ENCODE results near the gene CEP295NL.

CEP295NL gene

DNA sequence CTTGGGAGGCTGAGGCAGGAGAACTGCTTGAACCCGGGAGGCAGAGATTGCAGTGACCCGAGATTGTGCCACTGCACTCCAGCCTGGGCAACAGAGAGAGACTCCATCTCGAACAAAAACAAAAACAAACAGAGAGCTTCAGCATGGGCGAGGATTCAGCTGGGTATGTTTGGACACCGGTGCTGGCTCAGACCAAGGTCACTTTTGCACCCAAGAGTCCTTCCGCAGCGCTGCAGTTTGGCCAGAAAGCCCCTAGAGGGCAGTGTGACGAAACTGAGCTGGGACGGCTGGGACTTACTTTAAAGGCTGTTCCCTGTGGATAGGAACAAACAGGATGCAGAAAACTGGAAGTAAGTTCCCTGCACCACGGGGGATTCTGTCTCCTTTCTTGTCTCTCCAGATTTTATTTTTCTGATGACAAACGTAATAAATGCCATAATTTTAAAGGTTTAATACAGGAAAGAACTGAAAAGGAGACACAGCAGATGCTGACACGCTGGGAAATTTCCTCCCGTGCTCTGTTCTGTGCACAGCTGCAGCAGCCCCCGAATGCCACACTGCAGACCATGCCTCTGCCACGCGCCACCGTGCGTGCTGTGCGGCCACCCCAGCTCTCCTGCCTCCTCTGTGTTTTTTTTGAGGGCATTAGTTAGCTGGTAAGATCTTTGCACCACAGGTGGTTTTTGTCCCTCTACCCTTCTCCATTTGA lies 37.2 kb downstream of the CEP295NL start:
- peak; percentile 25 to 47 for DNase-seq (ENCODE audit: low read depth in 2 of 2)

DNA sequence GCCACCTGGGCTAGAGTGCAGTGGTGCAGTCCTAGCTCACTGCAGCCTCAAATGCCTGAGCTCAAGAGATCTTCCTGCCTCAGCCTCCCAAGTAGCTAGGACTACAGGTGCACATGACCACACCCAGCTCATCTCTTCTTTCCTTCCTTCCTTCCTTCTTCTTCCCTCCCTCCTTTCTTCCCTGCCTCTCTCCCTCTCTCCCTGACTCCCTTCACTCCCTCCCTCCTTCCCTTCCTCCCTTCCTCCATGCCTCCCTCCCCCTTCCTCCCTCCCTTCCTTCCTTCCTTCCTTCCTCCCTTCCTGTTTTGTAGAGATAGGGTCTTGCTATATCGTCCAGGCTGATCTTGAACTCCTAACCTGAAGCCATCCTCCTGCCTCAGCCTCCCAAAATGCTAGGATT lies 38.9 kb downstream of the CEP295NL start:
- no peak for DNase-seq (ENCODE audit: low read depth in 2 of 2)

DNA sequence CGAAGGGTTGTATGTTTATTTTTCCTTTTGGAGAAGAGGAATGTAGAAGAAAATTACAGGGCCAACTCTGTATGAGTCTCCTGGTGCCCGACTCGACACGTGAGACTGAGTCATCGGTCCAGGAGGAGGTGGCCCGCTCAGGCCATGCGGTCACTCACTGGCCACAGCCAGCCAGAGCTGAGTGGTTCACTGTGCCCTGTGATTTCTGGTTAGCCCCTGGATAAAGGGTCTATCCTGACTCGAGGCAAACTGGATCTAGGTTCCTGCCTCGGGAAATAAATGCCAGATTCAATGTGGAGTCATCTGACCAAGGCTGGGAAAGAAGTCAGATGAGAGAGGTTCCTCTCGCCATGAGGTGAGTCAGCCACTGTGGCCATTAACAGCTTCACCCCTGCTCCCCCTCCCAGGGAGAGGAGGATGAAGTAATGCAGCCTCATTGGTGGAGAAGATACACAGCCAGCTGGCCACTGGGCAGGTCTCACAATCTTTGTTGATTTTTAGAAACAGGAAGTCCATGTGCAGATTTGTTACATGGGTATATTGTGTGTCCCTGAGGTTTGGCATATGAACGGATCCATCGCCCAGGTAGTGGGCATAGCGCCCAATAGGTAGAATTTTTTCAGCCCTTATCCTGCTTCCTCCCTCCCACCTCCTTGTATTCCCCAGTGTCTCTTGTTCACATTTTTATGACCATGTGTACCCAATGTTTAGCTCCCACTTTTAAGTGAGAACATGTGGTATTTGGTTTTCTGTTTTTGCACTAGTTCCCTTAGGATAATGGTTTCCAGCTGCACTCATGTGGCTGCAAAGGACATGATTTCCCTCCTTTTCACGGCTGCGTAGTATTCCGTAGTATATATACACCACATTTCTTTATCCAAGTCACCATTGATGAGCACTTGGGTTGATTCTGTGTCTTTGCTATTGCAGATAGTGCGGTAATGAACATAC lies 40.7 kb downstream of the CEP295NL start:
- DNase-seq (ENCODE audit: low read depth in 2 of 2), result no peak

DNA sequence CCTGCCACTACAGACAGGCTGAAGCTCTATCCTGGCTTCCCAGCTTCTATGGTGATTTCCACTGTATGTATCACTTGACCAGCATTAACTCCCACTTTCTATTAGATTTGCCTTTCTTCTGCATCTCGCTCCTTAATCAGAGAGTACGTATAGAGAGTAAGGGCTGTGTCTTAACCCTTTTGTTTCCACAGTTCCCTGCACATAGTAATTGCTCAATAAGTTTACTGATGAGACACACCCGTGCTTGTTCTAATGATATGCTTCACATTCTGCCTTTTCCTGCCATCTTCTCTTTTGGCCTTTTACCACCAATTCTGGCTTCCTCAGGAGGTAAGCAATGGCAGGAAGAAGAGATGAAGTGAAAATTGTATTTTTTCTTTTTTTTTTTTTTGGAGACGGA lies 41.8 kb downstream of the CEP295NL start:
- DNase-seq (ENCODE audit: low read depth in 2 of 2), result no peak

DNA sequence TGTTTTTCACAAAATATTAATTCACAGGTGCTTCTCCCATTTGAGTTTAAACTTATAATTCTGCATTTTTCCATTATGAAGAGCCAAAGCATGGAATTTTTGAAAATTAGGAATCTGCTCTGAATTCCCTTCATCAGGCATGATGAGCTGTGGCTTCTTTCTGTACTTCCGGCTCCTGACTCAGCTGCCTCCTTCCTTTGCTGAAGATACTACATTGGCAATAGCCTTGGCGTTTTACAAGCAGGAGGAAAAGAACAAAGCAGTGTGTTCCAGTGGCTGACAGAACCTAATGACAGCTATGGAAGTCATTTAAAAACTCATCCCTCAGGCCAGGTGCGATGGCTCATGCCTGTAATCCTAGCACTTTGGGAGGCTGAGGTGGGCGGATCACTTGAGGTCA lies 44.0 kb downstream of the CEP295NL start:
- DNase-seq (ENCODE audit: low read depth in 2 of 2), result no peak

DNA sequence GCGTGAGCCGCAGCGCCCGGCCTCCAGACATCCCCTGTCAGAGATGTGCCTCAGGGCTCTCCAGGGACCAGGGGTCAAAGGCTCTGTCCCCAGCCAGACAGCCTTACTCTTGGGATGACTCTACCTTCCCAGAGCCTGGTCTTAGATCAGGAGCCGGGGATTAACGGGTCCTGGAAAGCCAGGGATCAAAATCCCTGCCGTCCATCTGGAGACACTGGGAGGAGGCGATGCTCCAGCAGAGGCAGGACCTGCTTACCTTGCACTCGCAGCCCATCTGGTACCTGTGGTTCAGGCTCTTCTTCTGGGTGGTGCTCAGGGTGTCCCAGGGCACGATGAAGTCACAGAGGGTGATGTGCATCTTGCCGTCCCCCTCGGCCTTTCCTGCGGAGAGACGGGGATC lies 45.7 kb downstream of the CEP295NL start:
- no peak for DNase-seq (ENCODE audit: low read depth in 2 of 2)

DNA sequence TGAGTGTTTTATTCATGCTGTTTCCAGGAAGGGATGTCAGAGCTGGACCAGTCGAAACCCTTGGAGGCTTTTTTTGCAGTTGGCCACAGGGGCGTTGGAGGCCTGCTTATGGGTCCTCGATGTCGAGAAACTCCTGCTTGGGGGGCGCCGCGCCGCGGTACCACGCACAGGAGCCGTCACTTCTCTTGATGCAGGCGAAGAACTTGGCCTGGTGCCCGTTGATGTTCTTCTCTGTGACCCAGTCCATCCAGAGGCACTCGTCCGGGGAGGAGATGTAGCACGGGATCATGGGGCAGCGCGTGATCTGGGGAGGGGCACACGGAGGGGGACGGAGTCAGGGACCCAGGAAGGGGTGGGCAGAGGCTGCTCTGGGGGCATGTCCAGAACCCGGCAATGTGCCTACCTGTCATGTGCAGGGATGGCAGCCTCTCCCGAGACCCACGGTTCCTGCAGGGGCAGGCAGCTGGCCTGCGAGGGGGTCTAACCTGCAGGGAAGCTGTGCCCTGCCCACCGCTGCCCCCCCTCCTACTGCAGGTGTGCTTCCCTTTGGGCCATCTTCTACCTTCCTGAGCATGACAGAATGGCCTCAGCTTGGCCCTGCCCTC lies 47.3 kb downstream of the CEP295NL start:
- no peak for DNase-seq (ENCODE audit: low read depth in 2 of 2)

DNA sequence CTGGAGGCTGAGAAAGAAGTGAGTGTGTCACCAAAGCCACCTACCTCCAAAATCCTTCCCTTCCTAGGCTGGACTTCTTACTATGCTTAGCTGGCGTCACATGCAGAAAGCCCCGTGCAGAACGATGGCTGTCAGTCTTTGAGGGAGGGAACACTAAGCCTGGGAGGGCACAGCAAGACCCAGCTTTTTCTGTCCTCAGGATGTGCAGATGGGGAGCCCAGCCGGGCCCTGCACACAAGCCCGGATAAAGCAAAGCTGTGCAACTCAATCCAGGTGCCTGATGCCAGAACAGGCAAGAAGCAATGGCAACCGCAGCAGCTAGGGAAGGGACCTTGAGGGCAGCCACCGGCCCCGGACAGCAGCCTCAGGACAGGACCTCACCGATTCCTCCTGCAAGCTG lies 48.5 kb downstream of the CEP295NL start:
- no peak for DNase-seq (ENCODE audit: low read depth in 2 of 2)

DNA sequence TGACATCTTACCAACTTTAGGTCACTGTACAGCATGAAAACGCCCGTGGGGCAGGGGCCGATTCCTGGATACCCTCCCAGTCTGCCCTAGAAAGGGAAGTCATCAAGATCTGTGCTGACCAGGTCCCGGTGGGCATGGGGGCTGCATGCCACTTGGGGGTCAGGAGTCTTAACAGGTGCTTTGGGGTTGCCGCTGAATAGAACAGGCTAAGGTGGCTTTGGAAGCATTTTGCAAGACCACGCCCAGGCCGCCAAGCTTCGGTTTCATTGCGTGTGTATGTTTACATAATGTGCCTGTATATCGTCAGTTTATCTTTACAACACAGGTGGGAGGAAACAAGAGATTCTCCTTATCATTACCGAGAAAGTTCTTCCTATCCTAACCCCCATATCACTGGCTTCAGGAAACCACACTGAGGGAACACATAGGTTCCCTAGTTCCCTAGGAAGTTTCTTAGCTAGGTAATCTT lies 49.0 kb downstream of the CEP295NL start:
- DNase-seq (ENCODE audit: low read depth in 2 of 2), result no peak

DNA sequence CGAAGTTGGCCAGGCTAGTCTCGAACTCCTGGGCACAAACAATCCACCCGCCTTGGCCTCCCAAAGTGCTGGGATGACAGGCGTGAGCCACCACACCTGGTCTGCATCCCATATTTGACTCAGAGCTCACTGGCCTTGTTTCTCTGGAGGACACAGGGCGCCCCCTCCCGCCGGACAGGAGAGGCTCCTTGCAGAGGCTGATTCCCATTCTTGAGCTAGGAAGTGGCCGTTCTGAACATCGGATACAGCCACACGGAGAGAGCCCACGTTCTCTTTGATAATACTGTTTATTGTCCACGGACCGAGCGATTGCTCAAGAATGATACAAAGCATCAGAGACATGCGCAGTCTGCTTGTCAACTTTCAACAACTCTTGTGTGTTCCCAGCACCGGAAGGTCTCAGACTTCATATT lies 50.3 kb downstream of the CEP295NL start:
- no peak for DNase-seq (ENCODE audit: low read depth in 2 of 2)

DNA sequence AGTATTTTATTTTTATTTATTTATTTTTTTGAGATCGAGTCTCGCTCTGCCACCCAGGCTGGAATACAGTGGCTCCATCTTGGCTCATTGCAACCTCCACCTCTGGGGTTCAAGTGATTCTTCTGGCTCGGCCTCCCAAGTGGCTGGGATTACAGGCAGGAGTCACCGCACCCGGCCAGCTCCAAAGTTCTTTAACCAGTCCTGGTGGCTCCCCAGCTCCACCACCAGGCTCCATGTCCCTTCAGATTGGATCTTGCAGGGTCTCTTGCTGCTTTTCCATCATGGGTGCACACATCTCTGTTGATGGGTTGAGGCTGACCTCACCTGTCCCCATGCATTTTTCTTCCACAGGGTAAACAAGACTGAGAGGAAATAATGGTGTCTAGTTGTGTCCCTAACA lies 54.0 kb downstream of the CEP295NL start:
- no peak for DNase-seq (ENCODE audit: low read depth in 2 of 2)

DNA sequence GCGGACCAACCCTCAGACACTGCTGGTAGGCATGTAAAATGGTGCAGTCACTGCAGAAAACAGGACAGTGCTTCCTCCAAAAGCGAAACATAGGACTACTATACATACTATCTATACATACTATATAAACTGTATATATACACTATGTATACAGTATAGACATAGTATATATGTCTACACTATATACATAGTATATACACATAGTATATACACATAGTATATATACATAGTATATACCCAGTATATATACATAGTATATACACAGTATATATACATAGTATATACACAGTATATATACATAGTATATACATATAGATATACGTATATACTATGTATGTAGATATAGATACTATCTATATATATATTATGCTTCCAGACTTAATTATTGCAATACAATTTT lies 55.9 kb downstream of the CEP295NL start:
- DNase-seq (ENCODE audit: low read depth in 2 of 2), result no peak

DNA sequence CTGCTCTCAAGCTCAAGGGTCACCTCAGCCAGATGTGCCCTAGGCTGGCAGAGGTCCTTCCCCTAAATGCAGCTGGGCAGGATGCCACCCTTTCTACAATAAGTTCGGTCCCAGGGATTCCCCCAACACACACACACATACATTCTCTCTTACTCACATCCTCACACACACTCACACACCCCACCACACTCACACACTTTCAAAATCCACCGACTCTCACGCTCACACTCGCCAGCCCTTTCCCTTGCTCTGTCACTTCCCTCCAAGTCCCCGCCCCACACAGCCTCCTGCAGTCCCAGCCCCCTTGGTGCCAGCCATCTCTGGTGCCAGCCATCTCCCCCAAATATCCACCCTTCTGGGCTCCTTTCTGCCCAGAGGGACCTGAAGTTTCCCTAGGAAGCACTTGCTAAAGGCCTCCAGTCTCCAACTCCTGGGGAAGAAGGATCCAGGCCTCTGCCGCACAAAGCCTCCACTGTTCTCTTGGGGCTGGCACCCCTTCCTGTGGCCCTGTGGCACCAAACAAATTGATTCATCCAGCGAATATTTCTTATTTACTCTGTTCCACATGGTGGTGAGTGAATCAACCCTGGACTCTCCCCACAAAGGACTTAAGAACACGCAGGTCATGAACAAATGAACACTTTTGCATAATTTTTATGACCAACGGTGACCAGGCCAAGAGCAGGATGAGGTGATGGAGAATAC lies 58.5 kb downstream of the CEP295NL start:
- no peak for DNase-seq (ENCODE audit: low read depth in 2 of 2)

DNA sequence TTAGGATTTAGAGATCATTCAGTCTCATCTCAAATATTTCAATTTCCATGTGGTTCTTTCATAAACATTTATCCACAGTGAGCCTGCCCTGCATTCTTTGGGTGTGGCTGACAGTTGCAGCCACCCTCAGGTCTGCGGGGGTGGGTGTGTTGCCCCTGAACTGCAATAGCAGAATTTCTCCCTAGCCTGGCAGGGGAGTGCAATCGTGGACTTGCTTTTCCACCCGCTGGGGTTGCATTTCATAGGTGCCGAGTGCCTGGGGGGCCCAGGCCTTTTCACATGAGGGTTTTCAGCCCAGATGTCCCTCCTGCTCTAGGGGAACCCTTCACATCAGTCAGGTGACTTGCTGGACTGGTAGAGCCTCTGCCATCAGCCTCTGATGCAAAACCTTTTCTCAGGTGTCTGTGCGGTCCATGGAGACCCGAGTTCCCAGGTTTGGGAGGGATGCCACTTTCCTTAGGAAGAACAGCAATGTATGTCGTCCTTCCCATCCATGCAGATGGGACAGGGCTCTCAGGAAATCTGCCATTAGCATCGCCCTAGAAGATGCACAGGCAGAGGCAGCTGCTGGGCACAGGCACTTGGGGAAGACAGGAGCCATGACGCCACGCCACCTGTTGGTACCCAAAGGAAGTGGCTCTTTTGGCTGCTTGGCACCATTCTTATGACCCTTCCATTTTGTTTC lies 60.0 kb downstream of the CEP295NL start:
- peak in 1 of 2 donors; percentile 49 for DNase-seq (ENCODE audit: low read depth in 2 of 2)

DNA sequence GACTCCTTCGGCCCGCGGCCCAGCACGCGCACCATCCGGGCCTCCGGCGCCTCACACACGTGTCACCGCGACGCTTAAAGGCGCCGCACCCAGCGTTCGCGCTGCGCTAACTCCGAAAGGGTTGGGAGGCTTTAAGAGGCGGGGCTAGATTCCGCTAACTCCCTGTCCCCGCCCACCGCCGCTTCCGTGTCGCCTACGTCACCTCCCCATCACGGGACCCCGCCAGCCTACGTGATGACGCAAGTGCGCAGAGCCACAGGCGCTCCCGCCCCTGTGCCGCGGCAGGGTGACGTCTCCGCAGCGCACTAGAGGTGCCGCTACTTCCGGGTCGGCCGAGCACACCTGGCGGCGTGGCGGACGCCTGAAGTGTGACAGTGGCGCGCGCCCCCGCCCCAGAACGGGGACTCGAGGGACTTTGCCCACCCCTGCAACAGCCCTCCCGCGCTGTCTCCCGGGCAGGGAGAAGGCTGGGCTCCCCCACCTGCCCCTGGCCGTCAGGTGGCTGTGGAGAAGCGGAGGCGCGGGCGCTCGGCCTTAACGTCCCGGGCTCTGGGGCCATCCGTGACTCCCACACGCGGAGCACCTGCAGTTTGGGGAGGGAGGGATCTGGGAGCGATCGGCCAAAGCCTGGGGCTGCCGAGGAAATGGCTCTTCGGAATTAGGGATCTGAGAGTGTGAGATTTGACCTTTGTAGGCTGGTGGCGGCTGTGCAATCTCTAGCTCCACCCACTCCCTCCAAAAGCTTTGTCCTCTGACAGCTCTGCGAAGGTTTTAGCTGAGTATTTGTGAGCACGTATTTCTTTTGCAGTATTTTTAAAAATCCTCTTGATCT lies 62.0 kb downstream of the CEP295NL start, which contains the start of gene USP36:
Gene USP36 (minus strand): TSS at position 35 of the 832 bp plus-strand sequence. CDS start 4,451 bp downstream, outside the sequence.
- DNase-seq (ENCODE audit: low read depth in 2 of 2), result peak; percentile 100
